OCI-LY1 (cell line): ENCODE results near the gene PCNX2.

ENCODE experiments used
- H2AFZ ChIP-seq: fragments of 200-600 bp; sonication (generic), shearing (Covaris generic); 2 replicates; pipeline ENCODE4 v1.6.0; 2014; ENCODE audit warnings: antibody characterized with exemption, mild to moderate bottlenecking, low read length
- H3F3A ChIP-seq: fragments of 200-600 bp; sonication (generic), shearing (Covaris generic); 2 replicates; pipeline ENCODE4 v1.6.0; 2014; ENCODE audit warnings: mild to moderate bottlenecking, antibody characterized with exemption, low read length, moderate library complexity; ENCODE audit not compliant: insufficient read depth
- H3K27ac ChIP-seq: fragments of 200-600 bp; sonication (generic); 2 replicates; pipeline ENCODE4 v1.5.1; 2014; ENCODE audit warnings: low read length, mixed run types, mild to moderate bottlenecking, low read depth; ENCODE audit not compliant: poor library complexity, severe bottlenecking
- H3K27me3 ChIP-seq: fragments of 200-600 bp; sonication (generic); 2 replicates; pipeline ENCODE4 v1.6.0; 2014; ENCODE audit warnings: antibody characterized with exemption, mild to moderate bottlenecking, low read length, moderate library complexity; ENCODE audit not compliant: insufficient read depth
- H3K36me3 ChIP-seq: fragments of 200-600 bp; sonication (generic); 2 replicates; pipeline ENCODE4 v1.6.1; 2014; ENCODE audit warnings: mild to moderate bottlenecking, antibody characterized with exemption, low read length, moderate library complexity, mixed read lengths; ENCODE audit not compliant: insufficient read depth
- H3K4me1 ChIP-seq: fragments of 200-600 bp; sonication (generic); 2 replicates; pipeline ENCODE4 v1.5.1; 2014; ENCODE audit warnings: mild to moderate bottlenecking, low read length, moderate library complexity; ENCODE audit not compliant: insufficient read depth, severe bottlenecking
- H3K4me2 ChIP-seq: fragments of 200-600 bp; sonication (generic), shearing (Covaris generic); 2 replicates; pipeline ENCODE4 v1.6.1; 2014; ENCODE audit warnings: low read length
- H3K4me3 ChIP-seq: fragments of 200-600 bp; sonication (generic); 2 replicates; pipeline ENCODE4 v1.5.1; 2014; ENCODE audit warnings: low read length, low read depth, mild to moderate bottlenecking, mixed read lengths; ENCODE audit not compliant: poor library complexity, severe bottlenecking
- H3K79me2 ChIP-seq: fragments of 200-600 bp; shearing (Covaris generic); 2 replicates; pipeline ENCODE4 v1.6.1; 2016; ENCODE audit warnings: mixed run types, low read length, mixed read lengths; ENCODE audit not compliant: insufficient read depth
- H3K9ac ChIP-seq: fragments of 200-600 bp; sonication (generic), shearing (Covaris generic); 2 replicates; pipeline ENCODE4 v1.6.1; 2014; ENCODE audit warnings: mild to moderate bottlenecking, low read length, mixed read lengths
- H3K9me2 ChIP-seq: fragments of 200-600 bp; sonication (generic), shearing (Covaris generic); 2 replicates; pipeline ENCODE4 v1.6.1; 2014; ENCODE audit warnings: low read depth, mild to moderate bottlenecking, low read length, mixed read lengths
- H3K9me3 ChIP-seq: fragments of 200-600 bp; shearing (Covaris generic); 2 replicates; pipeline ENCODE4 v1.6.1; 2014; ENCODE audit warnings: low read length, mixed read lengths
- H4K20me1 ChIP-seq: fragments of 200-600 bp; sonication (generic), shearing (Covaris generic); 2 replicates; pipeline ENCODE4 v1.6.0; 2016; ENCODE audit warnings: mild to moderate bottlenecking, low read length; ENCODE audit not compliant: insufficient read depth
- EZH2 ChIP-seq: fragments of 200-600 bp; sonication (generic), shearing (Covaris generic); IDR thresholded peaks from 2 replicates; pipeline ENCODE4 v1.8.0; 2017; ENCODE audit warnings: borderline replicate concordance, mixed run types, mild to moderate bottlenecking, antibody characterized with exemption, low read length, moderate library complexity, mixed read lengths
- TF ChIP-seq, protein P1 (sequence below): fragments of 200-600 bp; sonication (generic), shearing (Covaris generic); IDR thresholded peaks from 2 replicates; pipeline ENCODE4 v1.5.1; 2017; ENCODE audit warnings: mild to moderate bottlenecking, antibody characterized with exemption, low read length, moderate library complexity, mixed read lengths

PCNX2 gene

GRCh38 chr1:233261695-233262094 is 33.8 kb downstream of the PCNX2 start:
- Histone ChIP-seq H3K27me3 (no peaks in the 10 kb centered on the region), H3F3A (no peaks in the 10 kb centered on the region), H2AFZ (no peak overlapping the region), H3K4me2 (no peak overlapping the region), H3K9me3 (no peaks in the 10 kb centered on the region), H3K4me3 (no peak overlapping the region), H3K9ac (no peak overlapping the region), H4K20me1 (no peaks in the 10 kb centered on the region), H3K4me1 (peaks cover 6% of the 10 kb centered on the region), H3K27ac (no peak overlapping the region), H3K79me2 (no peaks in the 10 kb centered on the region), H3K36me3 (peaks cover 20% of the 10 kb centered on the region; the same call in 1 of the 2 replicates), H3K9me2 (no peaks in the 10 kb centered on the region)
- TF ChIP-seq, protein P1, sequence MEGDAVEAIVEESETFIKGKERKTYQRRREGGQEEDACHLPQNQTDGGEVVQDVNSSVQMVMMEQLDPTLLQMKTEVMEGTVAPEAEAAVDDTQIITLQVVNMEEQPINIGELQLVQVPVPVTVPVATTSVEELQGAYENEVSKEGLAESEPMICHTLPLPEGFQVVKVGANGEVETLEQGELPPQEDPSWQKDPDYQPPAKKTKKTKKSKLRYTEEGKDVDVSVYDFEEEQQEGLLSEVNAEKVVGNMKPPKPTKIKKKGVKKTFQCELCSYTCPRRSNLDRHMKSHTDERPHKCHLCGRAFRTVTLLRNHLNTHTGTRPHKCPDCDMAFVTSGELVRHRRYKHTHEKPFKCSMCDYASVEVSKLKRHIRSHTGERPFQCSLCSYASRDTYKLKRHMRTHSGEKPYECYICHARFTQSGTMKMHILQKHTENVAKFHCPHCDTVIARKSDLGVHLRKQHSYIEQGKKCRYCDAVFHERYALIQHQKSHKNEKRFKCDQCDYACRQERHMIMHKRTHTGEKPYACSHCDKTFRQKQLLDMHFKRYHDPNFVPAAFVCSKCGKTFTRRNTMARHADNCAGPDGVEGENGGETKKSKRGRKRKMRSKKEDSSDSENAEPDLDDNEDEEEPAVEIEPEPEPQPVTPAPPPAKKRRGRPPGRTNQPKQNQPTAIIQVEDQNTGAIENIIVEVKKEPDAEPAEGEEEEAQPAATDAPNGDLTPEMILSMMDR, result no peak
- no peak for TF ChIP-seq EZH2

GRCh38 chr1:233261206-233261605 is 34.3 kb downstream of the PCNX2 start:
- H3F3A ChIP-seq, result no peaks in the 10 kb centered on the region
- no peak overlapping the region for H2AFZ ChIP-seq
- H3K4me2 ChIP-seq, result no peak overlapping the region
- H3K27ac ChIP-seq, result no peak overlapping the region
- peaks cover 6% of the 10 kb centered on the region for H3K4me1 ChIP-seq
- no peaks in the 10 kb centered on the region for H4K20me1 ChIP-seq
- no peak overlapping the region for H3K9ac ChIP-seq
- no peaks in the 10 kb centered on the region for H3K27me3 ChIP-seq
- no peak for TF ChIP-seq EZH2
- TF ChIP-seq, protein P1, result no peak
- no peaks in the 10 kb centered on the region for H3K9me2 ChIP-seq
- H3K4me3 ChIP-seq, result no peak overlapping the region
- no peaks in the 10 kb centered on the region for H3K79me2 ChIP-seq
- H3K9me3 ChIP-seq, result no peaks in the 10 kb centered on the region
- peaks cover 20% of the 10 kb centered on the region; the same call in 1 of the 2 replicates for H3K36me3 ChIP-seq

- no peak for TF ChIP-seq EZH2
- TF ChIP-seq, protein P1, result no peak
- Histone ChIP-seq H3K4me1 (peaks cover 6% of the 10 kb centered on the region), H3K79me2 (no peaks in the 10 kb centered on the region), H3K9me3 (no peaks in the 10 kb centered on the region), H3K9me2 (no peaks in the 10 kb centered on the region), H3K27ac (no peak overlapping the region), H3F3A (no peaks in the 10 kb centered on the region), H3K36me3 (peaks cover 20% of the 10 kb centered on the region; the same call in 1 of the 2 replicates), H3K9ac (no peak overlapping the region), H3K4me3 (no peak overlapping the region), H2AFZ (no peak overlapping the region), H3K27me3 (no peaks in the 10 kb centered on the region), H3K4me2 (no peak overlapping the region), H4K20me1 (no peaks in the 10 kb centered on the region)
These were observed 37.7 kb downstream of the PCNX2 start for GRCh38 chr1:233257786-233258185.
